Measurements from ENCODE around the gene FOXL3.
"Not testable (repeated sequence)": the region's sequence is repeated elsewhere in the genome, so short reads cannot be mapped to it uniquely, and the experiment has no call there.

The FOXL3 gene

DNA sequence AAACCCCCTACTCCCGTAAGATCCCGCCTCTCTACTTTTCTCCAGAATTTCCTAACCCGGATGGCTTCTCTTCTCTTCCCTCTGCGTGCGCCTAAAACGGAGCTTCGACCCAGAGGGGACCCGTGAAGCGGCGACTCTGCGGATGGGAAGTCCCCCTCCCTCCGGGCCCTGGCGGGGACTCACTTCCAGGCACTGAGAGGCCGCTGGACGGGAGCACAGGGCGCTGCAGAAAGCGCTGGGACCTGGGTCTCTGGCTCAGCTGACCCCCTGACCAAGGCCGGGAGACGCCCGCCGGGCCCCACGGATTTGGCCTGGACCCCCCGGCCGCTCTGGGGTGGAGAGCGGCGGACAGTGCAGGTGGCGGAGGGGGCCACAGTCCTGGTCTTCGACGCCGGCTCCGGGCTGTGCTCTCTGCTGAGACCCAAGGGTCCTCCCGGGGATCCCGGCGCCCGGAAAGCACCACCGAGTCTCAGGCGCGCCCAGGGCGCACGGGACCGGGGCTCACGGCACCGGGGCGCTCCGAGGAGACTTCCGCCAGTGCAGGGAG, 688 bp upstream of the FOXL3 start:
- no peak for DNase-seq (ENCODE audit: low spot score)

DNA sequence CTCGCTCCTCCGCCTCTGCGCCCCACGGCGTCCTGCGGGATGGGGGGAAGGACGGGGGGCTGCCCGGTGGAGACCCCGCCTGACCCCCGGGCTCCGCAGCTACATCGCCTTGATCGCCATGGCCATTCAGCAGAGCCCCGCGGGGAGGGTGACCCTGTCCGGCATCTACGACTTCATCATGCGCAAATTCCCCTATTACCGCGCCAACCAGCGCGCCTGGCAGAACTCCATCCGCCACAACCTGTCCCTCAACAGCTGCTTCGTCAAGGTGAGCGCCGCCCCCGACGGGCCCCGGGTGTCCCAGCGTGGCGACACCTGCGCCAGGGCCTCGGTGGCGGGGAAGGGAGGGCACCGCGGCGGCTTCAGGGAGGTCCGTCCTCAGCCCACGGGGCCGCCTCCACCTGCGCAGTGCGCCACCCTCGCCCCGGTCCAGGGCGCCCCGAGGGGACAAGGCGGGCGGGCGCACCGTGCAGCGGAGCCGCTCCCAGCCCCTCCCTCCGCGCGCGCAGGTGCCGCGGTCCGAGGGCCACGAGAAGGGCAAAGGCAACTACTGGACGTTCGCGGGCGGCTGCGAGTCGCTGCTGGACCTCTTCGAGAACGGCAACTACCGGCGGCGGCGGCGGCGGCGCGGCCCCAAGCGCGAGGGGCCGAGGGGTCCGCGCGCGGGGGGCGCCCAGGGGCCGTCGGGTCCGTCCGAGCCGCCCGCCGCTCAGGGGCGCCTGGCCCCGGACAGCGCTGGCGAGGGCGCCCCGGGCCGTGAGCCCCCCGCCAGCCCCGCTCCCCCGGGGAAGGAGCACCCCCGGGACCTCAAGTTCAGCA, 793 bp downstream of the FOXL3 start:
- no peak for DNase-seq (ENCODE audit: low spot score)

DNA sequence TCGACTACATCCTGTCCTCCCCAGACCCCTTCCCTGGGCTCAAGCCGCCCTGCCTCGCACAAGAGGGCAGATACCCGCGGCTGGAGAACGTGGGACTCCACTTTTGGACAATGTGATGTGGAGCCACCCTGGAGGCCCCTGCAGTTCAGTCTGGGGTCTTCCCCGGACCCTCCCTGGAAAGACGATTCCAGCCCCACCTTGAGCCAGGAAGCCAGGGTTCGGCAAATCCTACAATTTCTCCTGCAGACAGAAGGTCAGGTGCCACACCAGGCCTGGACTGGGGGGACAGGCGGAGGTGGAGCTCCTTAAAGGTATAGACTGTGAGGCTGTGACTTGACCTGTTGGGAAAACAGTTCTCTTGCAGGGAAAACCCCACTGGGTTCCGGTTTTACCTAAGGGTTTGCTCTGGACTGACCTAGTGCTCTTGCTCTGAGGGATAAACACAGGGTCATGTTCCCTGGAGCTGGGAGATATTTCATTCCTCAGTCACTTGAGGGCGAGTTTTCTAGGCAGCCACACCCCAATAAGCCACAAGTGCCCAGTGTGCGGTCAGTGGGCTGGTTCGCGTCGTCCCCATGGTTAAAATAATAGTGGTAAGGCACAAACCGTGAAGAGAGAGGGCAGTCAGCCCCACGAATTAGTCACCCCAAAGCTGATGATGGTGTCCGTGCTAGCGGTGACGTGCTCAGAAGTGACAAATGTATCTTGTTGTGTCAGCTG, 1.6 kb downstream of the FOXL3 start:
- DNase-seq (ENCODE audit: low spot score): no peak

DNA sequence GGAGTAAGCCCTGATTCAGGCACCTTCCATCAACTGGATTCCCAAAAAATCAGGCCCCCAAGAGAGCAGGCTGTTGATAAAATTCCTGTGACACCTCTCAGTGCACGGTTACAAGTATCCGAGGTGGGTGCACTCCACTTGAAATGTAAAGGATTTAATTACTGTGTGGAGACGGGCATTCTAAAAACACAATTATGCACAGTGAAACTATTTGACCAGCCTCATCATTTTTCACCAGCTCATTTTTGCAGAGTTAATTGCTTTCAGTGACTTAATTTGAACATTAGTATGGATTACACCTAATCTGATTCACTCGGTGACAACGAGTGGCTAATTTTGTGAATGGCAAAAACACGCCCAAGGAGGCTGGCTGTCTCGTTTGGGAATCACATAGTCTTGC, 2.3 kb downstream of the FOXL3 start:
- no peak for DNase-seq (ENCODE audit: low spot score)

DNA sequence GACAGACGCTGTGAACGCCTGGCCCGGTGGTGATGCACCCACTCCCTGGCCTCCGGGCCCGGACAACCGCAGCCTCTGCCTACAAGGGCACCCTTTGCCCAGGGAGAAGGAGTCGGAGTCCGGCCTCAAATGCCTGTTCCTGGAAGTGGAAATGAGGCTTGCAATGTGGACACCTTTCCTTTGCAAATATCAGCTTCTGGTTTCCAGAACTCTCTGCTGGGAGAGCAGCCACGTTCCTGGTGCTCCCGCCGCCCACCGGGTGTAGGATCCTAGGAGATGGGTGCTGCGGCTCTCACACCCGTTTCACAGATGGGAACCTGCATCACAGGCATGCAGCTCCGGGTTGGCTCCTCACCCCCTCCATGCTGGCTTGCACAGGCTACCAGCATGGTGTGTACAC, 2.9 kb downstream of the FOXL3 start:
- no peak for DNase-seq (ENCODE audit: low spot score)

DNA sequence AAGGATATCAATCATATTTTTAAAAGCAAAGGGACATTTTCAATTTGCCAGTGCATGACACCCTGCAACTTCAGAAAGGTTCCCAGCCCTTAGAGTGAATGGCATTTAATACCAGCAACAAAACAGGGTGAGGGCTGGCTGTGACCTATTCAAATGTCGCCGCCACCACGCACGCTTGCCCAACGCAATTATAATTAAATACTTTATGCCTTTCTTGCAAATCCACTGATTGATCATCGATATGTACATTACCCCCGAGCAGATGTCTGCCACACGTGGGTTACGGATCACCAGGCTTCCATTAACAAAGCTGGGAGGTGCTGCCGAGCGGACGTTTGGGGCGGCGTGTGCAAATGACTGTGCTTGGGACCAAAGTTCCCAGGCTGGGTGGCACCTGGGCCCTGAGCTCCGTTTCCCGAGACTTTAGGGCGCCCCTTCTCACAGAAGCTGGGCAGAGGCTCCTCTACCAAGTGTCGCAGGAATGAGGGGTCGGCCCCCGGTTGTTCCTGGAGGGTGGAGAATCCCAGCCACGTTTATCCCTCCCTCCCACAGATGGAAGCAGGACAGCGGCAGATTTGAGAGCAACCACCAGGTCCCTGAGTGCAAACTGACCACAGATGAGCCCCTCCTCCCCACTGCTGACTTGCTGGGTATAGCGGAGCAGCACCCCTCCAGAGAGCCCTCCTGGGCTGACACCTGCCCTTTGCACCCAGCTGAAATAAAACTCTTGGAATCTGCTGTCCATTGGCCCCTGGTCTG, 3.9 kb downstream of the FOXL3 start:
- DNase-seq (ENCODE audit: low spot score): no peak

DNA sequence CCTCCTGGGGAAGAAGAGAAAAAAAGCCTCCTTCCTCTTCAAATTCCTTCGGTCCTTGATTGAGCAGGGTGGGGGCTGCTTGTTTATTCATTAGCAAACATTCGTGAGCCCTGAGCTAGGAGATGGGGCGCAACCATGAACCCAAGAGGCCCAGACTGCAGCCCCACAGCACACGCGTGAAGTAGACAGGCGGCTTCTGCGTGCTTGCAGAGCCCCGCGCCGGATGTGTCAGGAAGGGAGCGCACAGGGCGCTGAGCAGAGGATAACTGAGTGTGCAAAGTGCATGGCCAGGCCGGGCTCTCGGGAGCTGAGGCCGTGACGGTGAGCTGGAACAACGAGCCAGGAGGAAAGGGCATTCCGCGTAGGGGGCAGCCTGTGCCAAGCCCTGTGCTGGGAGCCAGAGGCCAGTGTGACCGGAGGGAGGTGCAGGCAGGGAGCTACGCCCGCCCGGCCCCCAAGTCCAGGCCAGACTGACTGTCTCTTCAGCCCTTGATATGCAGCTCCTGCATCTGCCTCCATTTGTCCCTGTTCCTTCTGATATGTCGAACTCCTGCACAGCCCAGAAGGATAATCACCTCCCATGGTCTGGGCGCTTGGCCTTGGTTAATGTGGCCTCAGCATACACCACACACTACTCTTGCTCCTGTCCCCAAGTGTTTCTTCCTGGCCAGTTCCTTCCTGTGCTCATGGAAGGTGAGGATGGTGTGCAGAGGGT, 4.6 kb downstream of the FOXL3 start:
- DNase-seq (ENCODE audit: low spot score): no peak

DNA sequence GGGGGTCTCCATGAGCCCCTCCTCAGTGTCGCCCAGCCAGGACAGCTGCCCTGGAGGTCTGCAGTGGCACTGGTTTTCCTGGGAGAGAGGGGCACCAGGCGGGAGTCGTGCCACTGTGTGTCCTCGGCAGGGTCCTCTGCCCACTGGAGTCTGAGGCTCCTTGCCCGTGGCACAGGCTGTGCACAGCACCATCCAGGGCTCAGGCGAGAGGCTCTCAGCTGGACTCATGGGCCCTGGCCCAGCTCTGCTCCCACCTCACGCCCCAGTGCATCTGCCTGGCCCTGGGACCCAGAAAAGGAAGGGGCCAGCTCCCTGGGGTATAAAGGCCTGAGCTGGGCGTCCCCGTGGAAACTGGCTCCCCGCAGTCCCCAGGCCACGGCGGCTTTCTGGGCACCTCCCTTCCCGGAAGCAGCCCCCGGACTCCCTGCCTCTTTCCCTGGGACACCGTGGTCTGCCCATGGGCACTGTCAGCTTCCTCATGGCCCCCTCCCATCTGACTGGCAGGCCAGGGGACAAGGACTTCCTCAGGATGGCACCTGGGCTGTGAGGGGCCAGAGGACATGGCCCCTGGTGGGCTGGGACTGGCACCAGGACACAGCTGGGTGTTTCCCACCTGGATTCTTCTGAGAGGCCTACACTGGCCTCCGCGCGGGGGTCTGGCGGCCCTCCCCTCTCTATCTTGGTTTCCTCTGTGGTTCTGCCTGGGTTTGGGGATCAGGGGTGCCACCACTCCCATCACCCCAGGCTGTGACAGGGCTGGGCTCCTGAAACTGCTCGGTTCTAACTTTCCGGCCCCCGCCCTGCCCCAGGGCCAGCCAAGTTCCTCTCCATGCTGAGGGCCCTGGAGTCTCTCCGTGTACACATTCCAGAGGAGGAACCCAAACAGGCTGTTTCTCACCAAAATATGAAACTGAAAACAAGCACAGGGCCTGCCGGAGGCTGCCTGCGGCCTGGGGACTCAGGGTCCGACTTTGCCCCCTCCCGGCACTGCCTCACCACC, 5.5 kb downstream of the FOXL3 start:
- DNase-seq (ENCODE audit: low spot score): no peak

DNA sequence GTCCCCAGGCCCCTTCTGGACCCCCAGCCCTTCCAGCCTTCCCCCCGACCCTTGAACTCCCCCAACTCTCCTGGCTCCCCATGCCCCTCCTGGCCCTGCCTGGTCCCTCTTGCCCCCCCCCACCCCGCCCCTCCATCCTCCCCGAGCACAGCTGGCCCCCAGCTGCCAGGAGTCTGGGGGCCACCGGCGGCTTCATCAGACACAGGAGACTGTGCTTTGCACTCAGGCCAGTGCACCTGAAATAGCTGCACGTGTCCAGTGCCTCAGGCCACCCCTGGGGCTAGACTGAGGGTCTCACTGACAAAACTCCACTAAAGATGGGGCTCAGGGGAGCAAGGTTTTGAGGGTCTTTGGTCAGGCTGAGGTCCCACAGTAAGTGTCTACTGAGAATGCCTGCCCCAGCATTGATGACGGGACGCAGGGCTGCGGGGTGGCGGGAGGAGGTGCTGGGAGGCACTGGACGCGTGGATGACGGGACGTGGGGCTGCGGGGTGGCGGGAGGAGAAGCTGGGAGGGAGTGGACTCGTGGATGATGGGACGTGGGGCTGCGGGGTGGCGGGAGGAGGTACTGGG, 6.5 kb downstream of the FOXL3 start:
- no peak for DNase-seq (ENCODE audit: low spot score)

DNA sequence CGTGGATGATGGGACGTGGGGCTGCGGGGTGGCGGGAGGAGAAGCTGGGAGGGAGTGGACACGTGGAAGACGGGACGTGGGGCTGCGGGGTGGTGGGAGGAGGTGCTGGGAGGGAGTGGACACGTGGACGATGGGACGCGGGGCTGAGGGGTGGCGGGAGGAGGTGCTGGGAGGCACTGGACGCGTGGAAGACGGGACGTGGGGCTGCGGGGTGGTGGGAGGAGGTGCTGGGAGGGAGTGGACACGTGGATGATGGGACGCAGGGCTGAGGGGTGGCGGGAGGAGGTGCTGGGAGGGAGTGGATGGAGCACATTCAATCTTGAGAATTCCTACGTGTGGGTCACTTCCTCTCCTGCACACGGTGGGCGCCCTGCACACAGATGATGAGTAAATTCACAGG, 7.2 kb downstream of the FOXL3 start:
- DNase-seq (ENCODE audit: low spot score): not testable (repeated sequence)

DNA sequence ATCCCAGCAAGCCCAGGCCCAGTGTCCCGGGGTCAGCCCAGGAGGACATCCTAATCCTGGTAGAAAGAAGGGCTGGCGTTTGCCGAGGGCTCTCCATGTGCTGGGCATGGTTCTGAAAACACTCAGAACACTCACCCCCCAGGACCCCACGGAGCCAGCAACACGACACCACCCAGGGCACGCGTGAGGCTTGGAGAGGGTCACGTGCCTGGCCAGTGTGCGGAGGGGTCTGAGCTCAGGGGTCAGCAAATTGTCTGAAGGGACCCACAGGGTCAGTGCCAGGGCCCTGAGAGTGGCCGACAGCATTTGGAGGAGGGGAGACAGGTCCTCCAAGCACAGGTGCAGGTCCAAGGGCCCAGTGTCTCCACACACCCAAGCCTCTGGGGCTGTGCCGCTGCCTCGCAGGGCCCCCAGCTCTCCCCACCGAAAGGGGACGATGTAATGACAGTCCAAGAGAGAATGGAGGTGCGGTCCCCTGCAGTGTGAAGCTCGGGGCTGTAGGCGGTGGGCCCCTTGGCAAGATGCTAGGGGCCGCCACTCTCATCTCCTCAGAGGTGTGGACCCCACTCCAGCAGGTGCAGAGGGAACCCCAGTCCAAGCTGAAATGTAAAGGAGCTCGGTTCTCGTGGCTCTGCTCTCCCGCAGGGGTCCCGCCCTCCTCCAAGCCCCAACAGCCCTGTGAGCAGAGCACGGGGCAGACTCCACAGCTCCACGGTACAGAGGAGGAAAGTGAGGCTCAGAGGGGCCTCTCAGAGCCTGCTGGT, 7.8 kb downstream of the FOXL3 start:
- DNase-seq (ENCODE audit: low spot score): no peak

DNA sequence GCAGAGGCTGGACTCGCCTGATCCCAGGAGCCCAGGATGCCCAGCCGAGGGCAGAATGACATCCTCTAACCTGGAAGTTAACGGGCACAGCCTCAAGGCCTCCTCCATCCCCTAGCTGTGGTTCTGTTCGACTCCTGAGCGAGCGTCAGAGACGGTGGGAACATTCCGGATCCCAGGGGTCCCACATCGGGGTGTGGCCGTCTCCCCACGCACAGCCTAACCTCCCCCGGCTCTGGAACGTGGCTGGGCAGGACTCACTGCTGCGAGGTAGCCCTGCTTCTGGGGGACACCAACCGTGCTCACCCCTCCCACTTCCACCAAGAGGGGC, 8.4 kb downstream of the FOXL3 start:
- DNase-seq (ENCODE audit: low spot score): no peak

DNA sequence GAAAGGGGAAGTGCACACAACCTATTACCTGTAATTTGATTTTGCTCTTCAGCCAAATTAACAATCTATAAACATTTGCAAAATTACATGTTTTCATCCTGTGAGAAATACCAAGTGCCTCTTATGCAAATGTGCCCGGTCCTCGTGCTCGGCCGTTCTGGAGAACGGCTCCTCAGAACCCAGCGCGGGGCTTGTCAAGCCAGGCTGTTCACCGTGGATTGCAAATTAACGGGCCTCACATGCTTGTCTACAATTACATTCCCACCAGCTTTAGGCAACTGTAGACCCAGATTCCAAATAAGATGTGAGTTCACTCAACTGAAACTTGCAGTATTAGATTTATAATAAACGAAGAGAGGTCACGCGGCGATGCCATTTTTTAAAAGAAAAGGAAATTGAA, 8.8 kb downstream of the FOXL3 start:
- DNase-seq (ENCODE audit: low spot score): no peak

DNA sequence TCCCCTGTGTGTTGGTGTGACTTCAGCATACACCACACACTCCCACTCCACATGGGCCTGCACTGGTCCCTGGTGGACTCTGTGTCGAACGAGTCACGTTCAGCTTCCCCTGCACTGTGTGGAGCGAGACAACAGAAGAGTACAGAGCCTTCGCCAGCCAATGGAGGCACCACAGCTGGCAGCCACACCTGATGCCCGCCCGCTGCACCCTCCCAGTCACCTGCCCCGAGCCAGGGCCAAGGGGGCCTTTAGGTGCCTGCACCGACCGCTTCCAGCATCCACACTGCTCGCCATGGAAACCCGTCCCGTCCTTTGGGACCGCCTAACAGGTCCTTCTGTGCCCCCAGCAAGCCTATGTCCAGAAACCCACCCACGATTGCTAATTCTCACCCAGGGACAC, 9.2 kb downstream of the FOXL3 start:
- DNase-seq (ENCODE audit: low spot score): no peak

DNA sequence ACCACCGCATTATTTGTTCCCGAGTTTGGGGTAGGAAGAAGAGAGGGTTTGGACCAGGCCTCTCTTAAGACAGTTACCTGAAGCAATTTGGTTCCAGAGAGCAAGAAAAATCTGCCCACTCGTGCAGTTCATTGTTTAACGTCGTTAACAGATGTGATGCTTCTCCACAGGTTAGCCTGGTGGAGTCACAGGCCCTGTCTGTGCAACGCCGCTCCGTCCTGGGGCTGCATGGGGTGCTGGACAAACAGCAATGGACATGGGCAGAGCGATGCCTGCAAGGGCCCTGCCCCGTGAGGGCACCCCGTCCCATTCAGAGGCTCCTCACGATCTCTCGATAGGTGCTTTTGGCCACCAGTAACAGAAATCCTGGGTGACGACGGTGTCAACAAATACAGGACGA, 9.7 kb downstream of the FOXL3 start:
- DNase-seq (ENCODE audit: low spot score): no peak

DNA sequence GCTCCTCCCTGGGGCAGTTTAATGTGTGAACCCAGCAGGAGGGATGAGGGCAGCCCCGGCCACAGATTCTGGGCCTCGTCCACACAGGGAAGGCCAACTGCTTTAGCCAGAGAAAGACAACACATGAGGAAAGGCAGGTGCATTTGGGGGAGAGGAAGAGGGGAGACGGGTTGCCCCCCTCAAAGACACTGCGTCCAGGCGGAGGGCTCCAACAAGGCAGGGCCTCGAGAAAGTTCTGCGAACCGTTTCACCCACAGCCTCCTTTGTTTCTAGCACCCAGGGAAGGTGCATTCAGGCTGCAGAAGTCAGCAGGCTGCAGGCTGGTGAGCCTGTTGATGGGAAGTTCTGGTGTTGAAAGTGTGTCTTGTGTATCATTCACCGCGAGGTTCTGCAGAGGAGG, 10.1 kb downstream of the FOXL3 start:
- no peak for DNase-seq (ENCODE audit: low spot score)

DNA sequence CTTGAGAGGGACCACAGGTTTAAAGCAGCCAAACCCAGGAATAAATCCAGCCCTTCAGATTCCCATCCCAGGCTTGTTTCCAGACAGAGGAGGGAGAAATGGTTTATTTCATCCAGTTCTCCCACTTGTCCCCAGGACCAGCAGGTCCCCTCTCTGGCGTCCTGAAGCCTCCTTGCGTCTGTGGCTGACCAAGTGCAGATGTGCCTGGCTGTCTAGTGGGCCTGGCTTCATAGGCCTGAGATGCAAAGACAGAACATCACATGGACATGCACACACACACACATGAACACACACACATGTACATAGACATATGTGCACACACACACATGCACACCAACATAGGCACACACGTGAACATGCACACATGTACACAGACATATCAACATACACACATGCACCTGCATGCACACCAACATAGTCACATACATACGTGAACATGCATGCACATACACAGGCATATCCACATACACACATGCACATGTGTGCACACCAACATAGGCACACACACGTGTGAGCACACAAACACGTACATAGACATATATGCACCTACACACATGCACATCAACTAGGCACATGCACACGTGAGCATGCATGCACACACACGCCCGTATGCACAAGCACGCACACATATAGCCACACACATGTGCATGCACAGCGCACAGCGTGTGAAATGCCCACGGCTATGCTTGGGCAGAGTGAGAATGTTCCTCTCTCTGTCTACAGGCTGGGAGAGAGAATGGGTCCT, 10.7 kb downstream of the FOXL3 start:
- no peak for DNase-seq (ENCODE audit: low spot score)

DNA sequence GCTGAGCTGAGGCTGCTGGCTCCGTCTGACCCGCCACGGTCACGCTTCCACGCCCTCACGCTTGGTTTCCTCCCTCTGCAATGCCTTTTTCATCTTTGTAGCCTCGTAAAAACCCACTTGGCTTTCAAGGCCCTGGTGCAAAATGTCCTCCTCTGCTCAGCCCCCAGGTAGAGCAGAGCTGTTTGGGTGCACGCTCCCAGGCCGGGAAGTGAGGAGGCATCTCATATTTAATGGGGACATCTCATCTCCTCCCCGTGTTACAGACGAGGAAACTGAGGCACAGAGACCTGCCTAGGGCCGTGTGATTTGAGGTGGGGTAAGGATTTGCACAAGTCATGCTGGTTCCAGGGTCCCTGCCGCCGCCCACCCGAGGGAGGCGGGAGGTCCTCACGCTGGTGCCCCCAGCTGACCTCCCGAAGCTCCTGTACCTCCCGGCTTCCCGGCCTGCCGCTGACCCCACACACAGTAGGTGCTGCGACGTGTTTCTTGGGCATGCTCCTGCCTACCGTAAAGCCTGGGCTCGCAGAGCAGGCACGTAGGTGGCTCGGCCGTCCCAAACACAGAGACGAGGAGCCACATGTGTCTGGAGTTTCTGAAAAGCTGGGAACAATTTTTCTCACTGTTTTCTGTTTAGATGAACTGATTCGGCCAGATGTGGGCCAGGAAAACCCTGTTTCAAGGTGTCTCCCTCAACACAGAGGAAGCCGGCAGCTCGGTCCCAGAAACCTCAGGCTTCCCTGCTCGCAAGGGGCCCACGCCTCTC, 11.5 kb downstream of the FOXL3 start:
- no peak for DNase-seq (ENCODE audit: low spot score)

Data from NAMALWA (cell line).